Measurements from ENCODE around the gene PDE7B.

PDE7B gene

DNA sequence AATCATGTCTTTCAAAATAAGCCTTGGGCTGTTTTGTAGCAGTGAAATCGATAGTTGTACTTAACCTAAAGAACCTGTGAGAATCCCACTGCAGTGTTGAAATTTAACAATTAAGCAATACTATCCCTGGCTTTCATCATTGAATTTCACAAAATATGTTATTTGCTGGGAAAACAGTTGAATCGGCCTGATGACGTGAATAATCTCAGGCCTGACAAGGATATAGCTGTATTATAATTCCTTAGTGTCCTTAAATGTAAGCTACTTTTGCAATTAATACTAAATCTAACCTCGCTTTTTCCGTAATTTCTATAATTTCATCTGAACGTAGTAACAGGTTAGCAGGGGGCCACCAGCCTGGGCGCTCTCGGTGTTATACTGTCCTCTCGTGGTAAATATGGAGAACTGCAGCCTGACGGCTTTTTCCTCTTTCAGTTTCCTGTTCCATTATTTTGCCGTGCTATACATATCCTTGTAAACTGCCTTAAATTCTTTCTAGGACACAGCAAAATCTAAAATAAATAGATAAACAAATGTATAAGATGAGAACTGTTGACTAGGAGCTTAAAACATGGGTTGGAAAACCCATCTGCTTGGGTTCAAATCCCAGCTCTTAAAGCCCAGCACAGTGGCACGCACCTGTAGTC lies 374.6 kb downstream of the PDE7B start:
- DNase-seq (ENCODE audit: low read depth in 1 of 2, low spot score in 1 of 2), result peak in 1 of 2 experiments; percentile 37
- Histone ChIP-seq H3K4me3 (replicated peaks; ENCODE audit: insufficient read depth, low read length) (no peak overlapping the region), H3K27me3 (ENCODE audit: insufficient read depth, poor library complexity, severe bottlenecking) (no peaks in the 10 kb centered on the region), H3K27ac (replicated peaks) (no peak overlapping the region)
- TF ChIP-seq POLR2AphosphoS5 (IDR thresholded peaks at IDR 0.05; ENCODE audit: low read depth), result no peak
- peak; percentile 100 for TF ChIP-seq CTCF (IDR thresholded peaks at IDR 0.05; ENCODE audit: insufficient read depth, low read length)

GRCh38 chr6:136226674-136227377 lies 375.3 kb downstream of the PDE7B start:
- Histone ChIP-seq H3K27ac (replicated peaks) (no peak overlapping the region), H3K4me3 (replicated peaks; ENCODE audit: insufficient read depth, low read length) (no peak overlapping the region)
- no peak for DNase-seq (ENCODE audit: low read depth in 1 of 2, low spot score in 1 of 2)

GRCh38 chr6:136228814-136229213 lies 377.3 kb downstream of the PDE7B start:
- TF ChIP-seq GABPA (IDR thresholded peaks at IDR 0.05; ENCODE audit: low read depth), result no peak
- no peak for TF ChIP-seq CTCF (IDR thresholded peaks at IDR 0.05; ENCODE audit: insufficient read depth, low read length)
- peak; percentile 78 for TF ChIP-seq SPI1 (IDR thresholded peaks at IDR 0.05; ENCODE audit: borderline replicate concordance, low read depth)
- Histone ChIP-seq H3K27ac (replicated peaks) (no peak overlapping the region), H3K4me3 (replicated peaks; ENCODE audit: insufficient read depth, low read length) (no peak overlapping the region), H3K27me3 (ENCODE audit: insufficient read depth, poor library complexity, severe bottlenecking) (no peaks in the 10 kb centered on the region)
- no peak for DNase-seq (ENCODE audit: low read depth in 1 of 2, low spot score in 1 of 2)

More at GRCh38 chr6:136226674-136227377, 375.3 kb downstream of the PDE7B start:
- no peaks in the 10 kb centered on the region for H3K27me3 ChIP-seq (ENCODE audit: insufficient read depth, poor library complexity, severe bottlenecking)
- TF ChIP-seq POLR2AphosphoS5 (IDR thresholded peaks at IDR 0.05; ENCODE audit: low read depth) (no peak), CTCF (IDR thresholded peaks at IDR 0.05; ENCODE audit: insufficient read depth, low read length) (no peak), SPI1 (IDR thresholded peaks at IDR 0.05; ENCODE audit: borderline replicate concordance, low read depth) (0 out of 2 replicates have a peak, but pooled peaks have one; percentile 12)

DNA sequence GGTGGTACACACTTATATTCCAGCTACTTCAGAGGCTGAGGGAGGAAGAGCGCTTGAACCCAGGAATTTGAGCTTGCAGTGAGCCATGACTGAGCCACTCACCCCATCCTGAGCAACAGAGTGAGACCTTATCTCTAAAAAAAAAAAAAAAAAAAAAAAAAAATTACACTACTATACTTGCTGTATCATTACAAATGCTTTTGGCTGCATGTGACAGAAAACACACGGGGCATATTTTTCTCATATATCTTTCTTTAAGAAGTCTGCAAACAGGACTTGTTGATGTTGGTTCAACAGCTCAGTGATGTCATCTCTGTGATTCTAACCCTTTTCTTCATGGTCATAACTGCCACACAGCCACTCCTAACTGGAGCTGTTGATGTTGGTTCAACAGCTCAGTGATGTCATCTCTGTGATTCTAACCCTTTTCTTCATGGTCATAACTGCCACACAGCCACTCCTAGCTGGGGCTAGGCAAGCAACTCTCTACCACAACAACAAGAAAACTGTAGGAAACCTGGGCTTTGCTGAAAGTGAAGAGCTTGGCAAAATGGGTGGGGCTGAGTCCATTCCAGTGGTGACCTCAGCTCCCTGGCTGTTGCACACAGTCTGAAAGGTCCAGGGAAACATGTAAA lies 378.8 kb downstream of the PDE7B start:
- H3K27ac ChIP-seq (replicated peaks), result no peak overlapping the region
- H3K27me3 ChIP-seq (ENCODE audit: insufficient read depth, poor library complexity, severe bottlenecking), result no peaks in the 10 kb centered on the region
- TF ChIP-seq, protein P1, sequence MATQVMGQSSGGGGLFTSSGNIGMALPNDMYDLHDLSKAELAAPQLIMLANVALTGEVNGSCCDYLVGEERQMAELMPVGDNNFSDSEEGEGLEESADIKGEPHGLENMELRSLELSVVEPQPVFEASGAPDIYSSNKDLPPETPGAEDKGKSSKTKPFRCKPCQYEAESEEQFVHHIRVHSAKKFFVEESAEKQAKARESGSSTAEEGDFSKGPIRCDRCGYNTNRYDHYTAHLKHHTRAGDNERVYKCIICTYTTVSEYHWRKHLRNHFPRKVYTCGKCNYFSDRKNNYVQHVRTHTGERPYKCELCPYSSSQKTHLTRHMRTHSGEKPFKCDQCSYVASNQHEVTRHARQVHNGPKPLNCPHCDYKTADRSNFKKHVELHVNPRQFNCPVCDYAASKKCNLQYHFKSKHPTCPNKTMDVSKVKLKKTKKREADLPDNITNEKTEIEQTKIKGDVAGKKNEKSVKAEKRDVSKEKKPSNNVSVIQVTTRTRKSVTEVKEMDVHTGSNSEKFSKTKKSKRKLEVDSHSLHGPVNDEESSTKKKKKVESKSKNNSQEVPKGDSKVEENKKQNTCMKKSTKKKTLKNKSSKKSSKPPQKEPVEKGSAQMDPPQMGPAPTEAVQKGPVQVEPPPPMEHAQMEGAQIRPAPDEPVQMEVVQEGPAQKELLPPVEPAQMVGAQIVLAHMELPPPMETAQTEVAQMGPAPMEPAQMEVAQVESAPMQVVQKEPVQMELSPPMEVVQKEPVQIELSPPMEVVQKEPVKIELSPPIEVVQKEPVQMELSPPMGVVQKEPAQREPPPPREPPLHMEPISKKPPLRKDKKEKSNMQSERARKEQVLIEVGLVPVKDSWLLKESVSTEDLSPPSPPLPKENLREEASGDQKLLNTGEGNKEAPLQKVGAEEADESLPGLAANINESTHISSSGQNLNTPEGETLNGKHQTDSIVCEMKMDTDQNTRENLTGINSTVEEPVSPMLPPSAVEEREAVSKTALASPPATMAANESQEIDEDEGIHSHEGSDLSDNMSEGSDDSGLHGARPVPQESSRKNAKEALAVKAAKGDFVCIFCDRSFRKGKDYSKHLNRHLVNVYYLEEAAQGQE (IDR thresholded peaks at IDR 0.05; ENCODE audit: insufficient replicate concordance, low read depth), result no peak
- TF ChIP-seq CTCF (IDR thresholded peaks at IDR 0.05; ENCODE audit: insufficient read depth, low read length) (no peak), SPI1 (IDR thresholded peaks at IDR 0.05; ENCODE audit: borderline replicate concordance, low read depth) (no peak), GABPA (IDR thresholded peaks at IDR 0.05; ENCODE audit: low read depth) (no peak), POLR2AphosphoS5 (IDR thresholded peaks at IDR 0.05; ENCODE audit: low read depth) (no peak)
- no peak for DNase-seq (ENCODE audit: low read depth in 1 of 2, low spot score in 1 of 2)
- H3K4me3 ChIP-seq (replicated peaks; ENCODE audit: insufficient read depth, low read length), result no peak overlapping the region
